DOHH2 (cell line): ENCODE measurements around the gene PDE4B.

Experiments
- H3F3A ChIP-seq: fragments of 200-600 bp; sonication (generic), shearing (Covaris generic); 2 replicates; pipeline ENCODE4 v1.6.0; 2016; ENCODE audit warnings: antibody characterized with exemption, mild to moderate bottlenecking; ENCODE audit not compliant: control insufficient read depth, insufficient read depth
- H3K27ac ChIP-seq: fragments of 200-600 bp; sonication (generic); 2 replicates; pipeline ENCODE4 v1.5.1; 2014; ENCODE audit warnings: low read depth, mild to moderate bottlenecking, low read length, moderate library complexity
- H3K27me3 ChIP-seq: fragments of 200-600 bp; sonication (generic); 2 replicates; pipeline ENCODE4 v1.6.1; 2014; ENCODE audit warnings: mild to moderate bottlenecking, low read length, mixed read lengths; ENCODE audit not compliant: control insufficient read depth
- H3K36me3 ChIP-seq: fragments of 200-600 bp; sonication (generic); 2 replicates; pipeline ENCODE4 v1.6.1; 2014; ENCODE audit warnings: mild to moderate bottlenecking, low read length, moderate library complexity, mixed read lengths; ENCODE audit not compliant: control insufficient read depth
- H3K4me1 ChIP-seq: fragments of 200-600 bp; sonication (generic); 2 replicates; pipeline ENCODE4 v1.6.1; 2014; ENCODE audit warnings: mild to moderate bottlenecking, low read length, mixed read lengths; ENCODE audit not compliant: control insufficient read depth
- H3K4me2 ChIP-seq: fragments of 200-600 bp; sonication (generic); 2 replicates; pipeline ENCODE4 v1.6.0; 2014; ENCODE audit warnings: mild to moderate bottlenecking, low read length, moderate library complexity
- H3K4me3 ChIP-seq: fragments of 200-600 bp; sonication (generic); 2 replicates; pipeline ENCODE4 v1.5.1; 2014; ENCODE audit warnings: mild to moderate bottlenecking, low read length, mixed read lengths
- H3K79me2 ChIP-seq: fragments of 200-600 bp; sonication (generic); 2 replicates; pipeline ENCODE4 v1.6.1; 2014; ENCODE audit warnings: mild to moderate bottlenecking, low read length, mixed read lengths; ENCODE audit not compliant: control insufficient read depth
- H3K9me2 ChIP-seq: fragments of 200-600 bp; sonication (generic); replicated peaks from 2 replicates; pipeline ENCODE4 v1.6.1; 2014; ENCODE audit warnings: mild to moderate bottlenecking, low read length, mixed read lengths; ENCODE audit not compliant: control insufficient read depth
- H3K9me3 ChIP-seq: fragments of 200-600 bp; sonication (generic); 2 replicates; pipeline ENCODE4 v1.6.1; 2014; ENCODE audit warnings: antibody characterized with exemption, low read length, mixed read lengths; ENCODE audit not compliant: control insufficient read depth, insufficient read depth
- H4K20me1 ChIP-seq: fragments of 200-600 bp; sonication (generic); 2 replicates; pipeline ENCODE4 v1.6.0; 2014; ENCODE audit warnings: low read depth, mild to moderate bottlenecking, antibody characterized with exemption, low read length, moderate library complexity; ENCODE audit not compliant: control insufficient read depth, insufficient read depth
- CTCF ChIP-seq: fragments of 200-600 bp; sonication (generic); IDR thresholded peaks from one replicate; pipeline ENCODE4 v1.5.1; 2014; ENCODE audit warnings: antibody characterized with exemption, mild to moderate bottlenecking, low read depth, low read length; ENCODE audit not compliant: poor library complexity, severe bottlenecking
- EZH2phosphoT487 ChIP-seq: fragments of 200-600 bp; sonication (generic); IDR thresholded peaks from 2 replicates; pipeline ENCODE4 v1.6.1; 2017; ENCODE audit warnings: borderline replicate concordance, mild to moderate bottlenecking, antibody characterized with exemption, low read length, moderate library complexity, mixed read lengths

Gene PDE4B

GRCh38 chr1:66172272-66172671 lies 379.6 kb downstream of the PDE4B start:
- Histone ChIP-seq H3K36me3 (no peaks in the 10 kb centered on the region), H3F3A (peaks cover 9% of the 10 kb centered on the region), H3K4me1 (peaks cover 54% of the 10 kb centered on the region), H3K9me3 (no peaks in the 10 kb centered on the region), H3K27ac (no peak overlapping the region), H3K9me2 (no peaks in the 10 kb centered on the region), H4K20me1 (no peaks in the 10 kb centered on the region), H3K4me3 (no peak overlapping the region), H3K79me2 (no peaks in the 10 kb centered on the region), H3K27me3 (no peaks in the 10 kb centered on the region), H3K4me2 (no peak overlapping the region)
- TF ChIP-seq EZH2phosphoT487 (no peak), CTCF (no peak)

- Histone ChIP-seq H3K27ac (no peak overlapping the region), H3K79me2 (no peaks in the 10 kb centered on the region), H3K9me2 (no peaks in the 10 kb centered on the region), H3K4me1 (peaks cover 26% of the 10 kb centered on the region), H3K4me3 (no peak overlapping the region), H3K4me2 (no peak overlapping the region), H3K27me3 (no peaks in the 10 kb centered on the region), H3K36me3 (no peaks in the 10 kb centered on the region), H3K9me3 (no peaks in the 10 kb centered on the region), H3F3A (no peaks in the 10 kb centered on the region), H4K20me1 (no peaks in the 10 kb centered on the region)
- TF ChIP-seq CTCF: no peak
- TF ChIP-seq EZH2phosphoT487: no peak
Observed at GRCh38 chr1:66175098-66175497, 382.4 kb downstream of the PDE4B start.

GRCh38 chr1:66175581-66175980 lies 382.9 kb downstream of the PDE4B start:
- Histone ChIP-seq H3K27me3 (no peaks in the 10 kb centered on the region), H3K9me2 (no peaks in the 10 kb centered on the region), H3K27ac (no peak overlapping the region), H4K20me1 (no peaks in the 10 kb centered on the region), H3F3A (no peaks in the 10 kb centered on the region), H3K4me2 (no peak overlapping the region), H3K79me2 (no peaks in the 10 kb centered on the region), H3K4me3 (no peak overlapping the region), H3K36me3 (no peaks in the 10 kb centered on the region), H3K9me3 (no peaks in the 10 kb centered on the region), H3K4me1 (peaks cover 21% of the 10 kb centered on the region)
- TF ChIP-seq EZH2phosphoT487 (no peak), CTCF (no peak)
